ENCODE measurements around the gene PFAS.

- TF ChIP-seq, protein P1, sequence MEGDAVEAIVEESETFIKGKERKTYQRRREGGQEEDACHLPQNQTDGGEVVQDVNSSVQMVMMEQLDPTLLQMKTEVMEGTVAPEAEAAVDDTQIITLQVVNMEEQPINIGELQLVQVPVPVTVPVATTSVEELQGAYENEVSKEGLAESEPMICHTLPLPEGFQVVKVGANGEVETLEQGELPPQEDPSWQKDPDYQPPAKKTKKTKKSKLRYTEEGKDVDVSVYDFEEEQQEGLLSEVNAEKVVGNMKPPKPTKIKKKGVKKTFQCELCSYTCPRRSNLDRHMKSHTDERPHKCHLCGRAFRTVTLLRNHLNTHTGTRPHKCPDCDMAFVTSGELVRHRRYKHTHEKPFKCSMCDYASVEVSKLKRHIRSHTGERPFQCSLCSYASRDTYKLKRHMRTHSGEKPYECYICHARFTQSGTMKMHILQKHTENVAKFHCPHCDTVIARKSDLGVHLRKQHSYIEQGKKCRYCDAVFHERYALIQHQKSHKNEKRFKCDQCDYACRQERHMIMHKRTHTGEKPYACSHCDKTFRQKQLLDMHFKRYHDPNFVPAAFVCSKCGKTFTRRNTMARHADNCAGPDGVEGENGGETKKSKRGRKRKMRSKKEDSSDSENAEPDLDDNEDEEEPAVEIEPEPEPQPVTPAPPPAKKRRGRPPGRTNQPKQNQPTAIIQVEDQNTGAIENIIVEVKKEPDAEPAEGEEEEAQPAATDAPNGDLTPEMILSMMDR (IDR thresholded peaks at IDR 0.05), result no peak
- TF ChIP-seq EZH2 (IDR thresholded peaks at IDR 0.05) (no peak), EZH2phosphoT487 (IDR thresholded peaks at IDR 0.05) (no peak)
Measured at GRCh38 chr17:8235676-8236075, 13.4 kb upstream of the PFAS start.

Data from neural progenitor cell (in vitro differentiated cells).